ENCODE data around the gene SYT3.
"Not testable (repeated sequence)": the region's sequence is repeated elsewhere in the genome, so short reads cannot be mapped to it uniquely, and the experiment has no call there.

SYT3 gene

DNA sequence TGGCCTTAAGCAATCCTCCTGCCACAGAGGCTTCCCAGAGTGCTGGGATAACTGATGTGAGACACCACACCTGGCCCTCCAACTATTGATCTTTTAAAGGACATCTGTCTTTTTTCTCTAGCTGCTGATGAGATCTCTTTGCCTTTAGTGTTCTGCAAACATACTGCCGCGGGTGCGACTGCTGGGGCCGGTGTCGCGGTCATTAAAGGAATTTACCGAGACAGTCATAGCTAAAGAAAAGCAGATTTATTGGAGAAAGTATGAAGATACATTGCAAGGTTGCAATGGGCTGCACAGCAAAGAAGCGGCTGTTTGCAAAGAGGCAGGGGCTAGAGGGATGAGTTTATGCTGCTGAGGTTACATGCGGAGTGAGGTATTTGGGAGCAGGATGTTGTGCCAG is 40.3 kb downstream of the SYT3 start:
- DNase-seq (ENCODE audit: low read depth), result no peak
- H3K4me3 ChIP-seq (ENCODE audit: low read length), result no peak overlapping the region
- TF ChIP-seq CTCF (conservative IDR thresholded peaks at IDR 0.05; ENCODE audit: low read depth, low read length), result no peak

GRCh38 chr19:50590191-50590590 is 49.5 kb downstream of the SYT3 start:
- DNase-seq (ENCODE audit: low read depth), result no peak
- no peak overlapping the region for H3K4me3 ChIP-seq (ENCODE audit: low read length)
- no peak for TF ChIP-seq CTCF (conservative IDR thresholded peaks at IDR 0.05; ENCODE audit: low read depth, low read length)

GRCh38 chr19:50581795-50582660 is 57.7 kb downstream of the SYT3 start:
- H3K4me3 ChIP-seq (ENCODE audit: low read length); DNase-seq (ENCODE audit: low read depth): not testable (repeated sequence)

DNA sequence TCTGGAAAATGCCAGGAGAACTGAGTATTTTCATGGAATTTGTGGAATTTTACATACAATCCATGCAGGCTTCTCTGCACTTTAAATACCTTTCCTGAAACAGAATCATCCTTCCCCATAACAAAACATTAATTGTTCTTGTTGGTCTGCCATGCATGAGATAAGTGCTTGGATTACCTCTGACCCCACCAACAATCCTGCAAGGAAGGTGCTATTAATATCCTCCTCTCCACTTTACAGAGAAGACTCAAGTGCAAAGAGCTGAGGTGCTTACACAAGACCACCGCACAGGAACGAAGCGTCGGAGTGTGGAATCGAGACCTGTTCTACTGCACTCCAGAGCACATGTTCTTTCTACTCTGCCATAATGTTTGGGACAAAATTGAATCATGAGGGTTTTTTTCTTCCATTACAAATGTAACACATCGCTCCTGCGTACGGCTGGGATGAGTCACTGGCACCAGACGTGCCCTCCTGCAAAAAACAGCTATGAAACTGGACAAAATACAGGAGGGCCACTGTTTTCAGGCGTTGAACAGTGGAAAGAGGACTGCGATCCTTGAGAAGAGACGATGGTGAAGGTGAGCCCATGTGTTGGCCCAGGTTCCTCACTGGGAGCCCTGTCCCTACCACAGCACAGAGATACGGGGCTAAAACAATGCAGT is 58.6 kb downstream of the SYT3 start:
- DNase-seq (ENCODE audit: low read depth), result no peak
- no peak for TF ChIP-seq CTCF (conservative IDR thresholded peaks at IDR 0.05; ENCODE audit: low read depth, low read length)
- no peak overlapping the region for H3K4me3 ChIP-seq (ENCODE audit: low read length)

- TF ChIP-seq CTCF (conservative IDR thresholded peaks at IDR 0.05; ENCODE audit: low read depth, low read length), result no peak
- DNase-seq (ENCODE audit: low read depth), result no peak
- H3K4me3 ChIP-seq (ENCODE audit: low read length), result no peak overlapping the region
Observed at GRCh38 chr19:50580240-50580639, 59.4 kb downstream of the SYT3 start.

DNA sequence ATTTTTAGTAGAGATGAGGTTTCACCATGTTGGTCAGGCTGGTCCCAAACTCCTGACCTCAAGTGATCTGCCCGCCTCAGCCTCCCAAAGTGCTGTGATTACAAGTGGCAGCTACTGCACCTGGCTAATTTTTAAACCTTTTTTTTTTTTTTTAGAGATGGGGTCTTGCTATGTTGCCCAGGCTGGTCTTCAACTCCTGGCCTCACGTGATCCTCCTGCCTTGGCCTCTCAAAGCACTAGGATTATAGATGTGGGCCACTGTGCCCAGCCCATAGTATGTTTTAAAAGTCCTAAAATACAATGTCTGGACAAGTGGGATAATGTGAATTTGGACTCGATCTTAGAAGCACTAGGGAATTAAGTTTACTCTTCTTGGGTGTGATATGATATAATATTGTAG is 62.9 kb downstream of the SYT3 start:
- not testable (repeated sequence) for DNase-seq (ENCODE audit: low read depth)

DNA sequence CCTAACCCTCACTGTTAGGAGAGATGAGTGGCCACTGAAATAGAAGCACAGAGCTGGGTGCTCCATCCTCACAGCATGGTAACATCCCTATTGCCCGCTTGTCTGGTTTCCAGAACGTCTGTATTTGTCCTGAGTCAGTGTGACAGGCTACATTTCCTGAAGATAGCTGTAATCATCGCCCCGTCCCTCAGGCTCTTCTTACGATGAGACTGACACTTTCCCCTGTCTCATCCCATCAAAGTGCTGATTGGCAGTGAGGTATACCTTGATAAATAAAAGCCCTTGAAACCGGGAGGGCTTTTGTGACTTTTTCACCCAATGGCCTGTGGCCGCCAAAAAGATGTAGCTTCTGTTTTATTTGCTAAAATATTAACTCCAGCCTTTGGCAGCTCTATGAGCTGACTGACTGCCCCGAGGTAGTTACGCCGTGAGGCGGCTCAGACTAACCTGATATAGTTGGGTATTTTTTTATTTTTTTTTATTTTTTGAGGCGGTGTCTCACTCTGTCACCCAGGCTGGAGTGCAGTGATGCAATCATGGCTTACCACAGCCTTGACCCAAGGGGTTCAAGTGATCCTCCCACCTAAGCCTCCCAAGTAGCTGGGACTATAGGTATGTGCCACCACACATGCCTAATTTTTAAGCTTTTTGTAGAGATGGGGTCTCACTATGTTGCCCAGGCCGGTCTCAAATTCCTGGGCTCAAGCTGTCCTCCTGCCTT is 65.8 kb downstream of the SYT3 start:
- no peak for DNase-seq (ENCODE audit: low read depth)
- no peak for TF ChIP-seq CTCF (conservative IDR thresholded peaks at IDR 0.05; ENCODE audit: low read depth, low read length)

More for the DNA sequence above, 62.9 kb downstream of the SYT3 start:
- H3K4me3 ChIP-seq (ENCODE audit: low read length), result not testable (repeated sequence)

More for the DNA sequence above, 65.8 kb downstream of the SYT3 start:
- no peak overlapping the region for H3K4me3 ChIP-seq (ENCODE audit: low read length)
